MM.1S (cell line): Measurements from ENCODE around the gene TBC1D19.

Experiments used
- DNase-seq: peaks from one replicate; pipeline ENCODE4 v3.0.0-alpha.2; 2015
- H2AFZ ChIP-seq: fragments of 300-600 bp; sonication (generic); 2 replicates; pipeline ENCODE4 v1.6.0; 2016; ENCODE audit warnings: antibody characterized with exemption, low read length
- H3F3A ChIP-seq: fragments of 300-600 bp; sonication (generic); 2 replicates; pipeline ENCODE4 v1.6.1; 2016; ENCODE audit warnings: mild to moderate bottlenecking, antibody characterized with exemption, low read length, moderate library complexity, mixed read lengths; ENCODE audit not compliant: insufficient read depth
- H3K27ac ChIP-seq: fragments of 300-600 bp; sonication (generic); 2 replicates; pipeline ENCODE4 v1.5.1; 2016; ENCODE audit warnings: mild to moderate bottlenecking, low read length
- H3K27me3 ChIP-seq: fragments of 300-600 bp; sonication (generic); replicated peaks from 2 replicates; pipeline ENCODE4 v1.6.0; 2016; ENCODE audit warnings: low read length; ENCODE audit not compliant: insufficient read depth
- H3K36me3 ChIP-seq: fragments of 300-600 bp; sonication (generic); replicated peaks from 2 replicates; pipeline ENCODE4 v1.6.1; 2016; ENCODE audit warnings: mild to moderate bottlenecking, low read length, mixed read lengths; ENCODE audit not compliant: insufficient read depth
- H3K4me1 ChIP-seq: fragments of 300-600 bp; sonication (generic); 2 replicates; pipeline ENCODE4 v1.6.1; 2016; ENCODE audit warnings: low read length, mixed read lengths
- H3K4me2 ChIP-seq: fragments of 300-600 bp; sonication (generic); 2 replicates; pipeline ENCODE4 v1.6.0; 2016; ENCODE audit warnings: low read depth, low read length
- H3K4me3 ChIP-seq: fragments of 300-600 bp; sonication (generic); 2 replicates; pipeline ENCODE4 v1.5.1; 2016; ENCODE audit warnings: low read length, mixed read lengths
- H3K79me2 ChIP-seq: fragments of 300-600 bp; sonication (generic); 2 replicates; pipeline ENCODE4 v1.6.1; 2016; ENCODE audit warnings: mixed run types, low read length, mixed read lengths
- H3K9ac ChIP-seq: fragments of 300-600 bp; sonication (generic); 2 replicates; pipeline ENCODE4 v1.6.1; 2016; ENCODE audit warnings: low read length, mixed read lengths
- H3K9me2 ChIP-seq: fragments of 300-600 bp; sonication (generic); replicated peaks from 2 replicates; pipeline ENCODE4 v1.6.1; 2016; ENCODE audit warnings: mild to moderate bottlenecking, low read length, mixed read lengths; ENCODE audit not compliant: insufficient read depth
- H3K9me3 ChIP-seq: fragments of 300-600 bp; sonication (generic); replicated peaks from 2 replicates; pipeline ENCODE4 v1.6.1; 2016; ENCODE audit warnings: mild to moderate bottlenecking, low read length, mixed read lengths; ENCODE audit not compliant: insufficient read depth
- H4K20me1 ChIP-seq: fragments of 300-600 bp; sonication (generic); 2 replicates; pipeline ENCODE4 v1.6.1; 2016; ENCODE audit warnings: mild to moderate bottlenecking, low read length, moderate library complexity, mixed read lengths; ENCODE audit not compliant: insufficient read depth
- CTCF ChIP-seq: fragments of 300-600 bp; sonication (generic); IDR thresholded peaks from 2 replicates; pipeline ENCODE4 v1.5.1; 2016; ENCODE audit warnings: antibody characterized with exemption, low read length, mixed read lengths
- EZH2 ChIP-seq: fragments of 300-600 bp; sonication (generic); optimal IDR thresholded peaks from 2 replicates; pipeline ENCODE3; 2017; ENCODE audit warnings: low read depth, mild to moderate bottlenecking, antibody characterized with exemption, low read length, mixed read lengths
- EZH2phosphoT487 ChIP-seq: fragments of 300-600 bp; sonication (generic); IDR thresholded peaks from 2 replicates; pipeline ENCODE4 v1.6.1; 2018; ENCODE audit warnings: antibody characterized with exemption, low read length

Gene TBC1D19

GRCh38 chr4:26583538-26583864, 383 bp upstream of the TBC1D19 start:
- Histone ChIP-seq H3K79me2 (no peaks in the 10 kb centered on the region), H3K4me1 (peaks cover 10% of the 10 kb centered on the region), H3K4me2 (peak overlapping the region; percentile 53), H3K27ac (peak overlapping the region; percentile 74), H3K36me3 (no peaks in the 10 kb centered on the region), H4K20me1 (no peaks in the 10 kb centered on the region), H3F3A (0 out of 2 replicates have a peak, but pooled peaks cover 5% of the 10 kb centered on the region), H3K9ac (peak overlapping the region; percentile 66), H3K9me3 (no peaks in the 10 kb centered on the region), H3K4me3 (peak overlapping the region; percentile 76), H3K27me3 (no peaks in the 10 kb centered on the region), H3K9me2 (no peaks in the 10 kb centered on the region), H2AFZ (peak overlapping the region; percentile 70)
- TF ChIP-seq EZH2: no peak
- TF ChIP-seq CTCF: no peak
- TF ChIP-seq EZH2phosphoT487: no peak
- no peak for DNase-seq

GRCh38 chr4:26584725-26585124, 841 bp downstream of the TBC1D19 start:
- Histone ChIP-seq H2AFZ (peak overlapping the region; percentile 70), H4K20me1 (no peaks in the 10 kb centered on the region), H3K27ac (peak overlapping the region; percentile 74; the same call in 1 of the 2 replicates), H3K4me2 (peak overlapping the region; percentile 78), H3K9me3 (no peaks in the 10 kb centered on the region), H3K79me2 (no peaks in the 10 kb centered on the region), H3F3A (0 out of 2 replicates have a peak, but pooled peaks cover 5% of the 10 kb centered on the region), H3K36me3 (no peaks in the 10 kb centered on the region), H3K4me1 (peaks cover 10% of the 10 kb centered on the region), H3K27me3 (no peaks in the 10 kb centered on the region), H3K9me2 (no peaks in the 10 kb centered on the region), H3K9ac (peak overlapping the region; percentile 66; the same call in 1 of the 2 replicates), H3K4me3 (peak overlapping the region; percentile 76)
- no peak for DNase-seq
- no peak for TF ChIP-seq CTCF

GRCh38 chr4:26589705-26590104, 5.8 kb downstream of the TBC1D19 start:
- Histone ChIP-seq H3K4me1 (peaks cover 3% of the 10 kb centered on the region), H2AFZ (no peak overlapping the region), H3K9ac (no peak overlapping the region), H3K27ac (no peak overlapping the region), H4K20me1 (no peaks in the 10 kb centered on the region), H3K36me3 (no peaks in the 10 kb centered on the region), H3K4me2 (no peak overlapping the region), H3K27me3 (no peaks in the 10 kb centered on the region), H3K9me2 (no peaks in the 10 kb centered on the region), H3K79me2 (no peaks in the 10 kb centered on the region), H3K9me3 (no peaks in the 10 kb centered on the region), H3F3A (no peaks in the 10 kb centered on the region), H3K4me3 (no peak overlapping the region)
- TF ChIP-seq EZH2phosphoT487 (no peak), EZH2 (no peak), CTCF (peak; percentile 27)
- DNase-seq: peak; percentile 19
